Measurements from ENCODE around the gene MED26. TPM values are rescaled to one million over a fixed set of nuclear protein-coding genes. Genes with fewer than 3 reads are reported as not detected.

MED26 gene
- total RNA-seq, 2 donors from 2014 or later: 10.8 to 11.8 TPM

GRCh38 chr19:16614941-16615340, 13.1 kb downstream of the MED26 start:
- no peaks in the 10 kb centered on the region for H3K27me3 Mint-ChIP-seq (ENCODE audit: insufficient read depth)
- no peak overlapping the region for H3K9ac ChIP-seq (ENCODE audit: extremely low read depth, low read length, poor library complexity, severe bottlenecking)
- H3K4me3 Mint-ChIP-seq: no peak overlapping the region
- H3K9me3 ChIP-seq (ENCODE audit: control insufficient read depth, low read length): no peaks in the 10 kb centered on the region
- no peak for TF ChIP-seq CTCF (conservative IDR thresholded peaks at IDR 0.05)
- H3K4me3 ChIP-seq (ENCODE audit: low read length): no peak overlapping the region
- no peaks in the 10 kb centered on the region for H3K27me3 ChIP-seq (ENCODE audit: control insufficient read depth, insufficient read depth, low read length, poor library complexity, severe bottlenecking)
- peaks cover 30% of the 10 kb centered on the region for H3K4me1 Mint-ChIP-seq
- H3K27ac Mint-ChIP-seq: no peak overlapping the region
- no peak for DNase-seq
- no peaks in the 10 kb centered on the region for H3K36me3 Mint-ChIP-seq (ENCODE audit: low read depth)
- 66% methylated on average over 2 of the region's 2 CpGs for WGBS, 2 experiments (ENCODE audit: insufficient coverage in 1 of 2, insufficient read length in 1 of 2)
- H3K9me3 Mint-ChIP-seq: no peaks in the 10 kb centered on the region
- H3K27ac ChIP-seq (ENCODE audit: low read depth, low read length): no peak overlapping the region
- no peaks in the 10 kb centered on the region for H3K36me3 ChIP-seq (ENCODE audit: control insufficient read depth, insufficient read depth, low read length)
- H3K4me1 ChIP-seq (ENCODE audit: control insufficient read depth, insufficient read depth, low read length): no peaks in the 10 kb centered on the region

- Mint-ChIP-seq H3K4me1 (peaks cover 25% of the 10 kb centered on the region), H3K36me3 (ENCODE audit: low read depth) (no peaks in the 10 kb centered on the region), H3K4me3 (no peak overlapping the region), H3K9me3 (no peaks in the 10 kb centered on the region), H3K27me3 (ENCODE audit: insufficient read depth) (no peaks in the 10 kb centered on the region), H3K27ac (no peak overlapping the region)
- Histone ChIP-seq H3K9me3 (ENCODE audit: control insufficient read depth, low read length) (no peaks in the 10 kb centered on the region), H3K4me1 (ENCODE audit: control insufficient read depth, insufficient read depth, low read length) (no peaks in the 10 kb centered on the region), H3K9ac (ENCODE audit: extremely low read depth, low read length, poor library complexity, severe bottlenecking) (no peak overlapping the region), H3K27me3 (ENCODE audit: control insufficient read depth, insufficient read depth, low read length, poor library complexity, severe bottlenecking) (no peaks in the 10 kb centered on the region), H3K4me3 (ENCODE audit: low read length) (no peak overlapping the region), H3K36me3 (ENCODE audit: control insufficient read depth, insufficient read depth, low read length) (no peaks in the 10 kb centered on the region), H3K27ac (ENCODE audit: low read depth, low read length) (no peak overlapping the region)
- no peak for DNase-seq
- no peak for TF ChIP-seq CTCF (conservative IDR thresholded peaks at IDR 0.05)
- WGBS, 2 experiments (ENCODE audit: insufficient coverage in 1 of 2, insufficient read length in 1 of 2): 95 to 100% methylated on average over 2 of the region's 2 CpGs
Measured at GRCh38 chr19:16613841-16614240, 14.2 kb downstream of the MED26 start.

GRCh38 chr19:16612636-16613035, 15.4 kb downstream of the MED26 start:
- no peaks in the 10 kb centered on the region for H3K9me3 Mint-ChIP-seq
- no peak overlapping the region for H3K27ac Mint-ChIP-seq
- peaks cover 21% of the 10 kb centered on the region for H3K4me1 Mint-ChIP-seq
- H3K27me3 ChIP-seq (ENCODE audit: control insufficient read depth, insufficient read depth, low read length, poor library complexity, severe bottlenecking): no peaks in the 10 kb centered on the region
- no peaks in the 10 kb centered on the region for H3K27me3 Mint-ChIP-seq (ENCODE audit: insufficient read depth)
- H3K36me3 ChIP-seq (ENCODE audit: control insufficient read depth, insufficient read depth, low read length): no peaks in the 10 kb centered on the region
- no peak overlapping the region for H3K4me3 Mint-ChIP-seq
- H3K4me1 ChIP-seq (ENCODE audit: control insufficient read depth, insufficient read depth, low read length): no peaks in the 10 kb centered on the region
- H3K27ac ChIP-seq (ENCODE audit: low read depth, low read length): no peak overlapping the region
- H3K36me3 Mint-ChIP-seq (ENCODE audit: low read depth): no peaks in the 10 kb centered on the region
- no peak for DNase-seq
- no peaks in the 10 kb centered on the region for H3K9me3 ChIP-seq (ENCODE audit: control insufficient read depth, low read length)
- H3K9ac ChIP-seq (ENCODE audit: extremely low read depth, low read length, poor library complexity, severe bottlenecking): no peak overlapping the region
- no peak overlapping the region for H3K4me3 ChIP-seq (ENCODE audit: low read length)
- 88 to 100% methylated on average over 1 to 3 of the region's 3 CpGs for WGBS, 2 experiments (ENCODE audit: insufficient coverage in 1 of 2, insufficient read length in 1 of 2)
- no peak for TF ChIP-seq CTCF (conservative IDR thresholded peaks at IDR 0.05)

Data from endodermal cell (in vitro differentiated cells).